ENCODE results near the gene LNPEP. TPM values are rescaled to one million over a fixed set of nuclear protein-coding genes. Genes with fewer than 3 reads are reported as not detected.

LNPEP gene
- total RNA-seq, 1 donor from 2014 or later: 36.3 TPM

- Histone ChIP-seq H3K79me2 (ENCODE audit: insufficient read depth, low read length) (no peaks in the 10 kb centered on the region), H4K20me1 (ENCODE audit: insufficient read depth, low read length) (no peaks in the 10 kb centered on the region), H3K27me3 (ENCODE audit: insufficient read depth, low read length) (no peaks in the 10 kb centered on the region), H3K4me1 (ENCODE audit: insufficient read depth, low read length) (no peaks in the 10 kb centered on the region), H3K36me3 (ENCODE audit: insufficient read depth, low read length) (no peaks in the 10 kb centered on the region), H3K27ac (ENCODE audit: low read depth, low read length) (no peak overlapping the region), H3K9me3 (ENCODE audit: insufficient read depth, low read depth, low read length) (no peaks in the 10 kb centered on the region), H3K4me3 (ENCODE audit: insufficient read depth, low read depth, low read length) (no peak overlapping the region), H2AFZ (ENCODE audit: low read depth, low read length) (no peak overlapping the region), H3K9ac (ENCODE audit: low read length) (no peak overlapping the region), H3K4me2 (ENCODE audit: low read length) (no peak overlapping the region)
- no peak for TF ChIP-seq EZH2 (IDR thresholded peaks at IDR 0.05; ENCODE audit: insufficient read depth, low read length)
- TF ChIP-seq, protein P1, sequence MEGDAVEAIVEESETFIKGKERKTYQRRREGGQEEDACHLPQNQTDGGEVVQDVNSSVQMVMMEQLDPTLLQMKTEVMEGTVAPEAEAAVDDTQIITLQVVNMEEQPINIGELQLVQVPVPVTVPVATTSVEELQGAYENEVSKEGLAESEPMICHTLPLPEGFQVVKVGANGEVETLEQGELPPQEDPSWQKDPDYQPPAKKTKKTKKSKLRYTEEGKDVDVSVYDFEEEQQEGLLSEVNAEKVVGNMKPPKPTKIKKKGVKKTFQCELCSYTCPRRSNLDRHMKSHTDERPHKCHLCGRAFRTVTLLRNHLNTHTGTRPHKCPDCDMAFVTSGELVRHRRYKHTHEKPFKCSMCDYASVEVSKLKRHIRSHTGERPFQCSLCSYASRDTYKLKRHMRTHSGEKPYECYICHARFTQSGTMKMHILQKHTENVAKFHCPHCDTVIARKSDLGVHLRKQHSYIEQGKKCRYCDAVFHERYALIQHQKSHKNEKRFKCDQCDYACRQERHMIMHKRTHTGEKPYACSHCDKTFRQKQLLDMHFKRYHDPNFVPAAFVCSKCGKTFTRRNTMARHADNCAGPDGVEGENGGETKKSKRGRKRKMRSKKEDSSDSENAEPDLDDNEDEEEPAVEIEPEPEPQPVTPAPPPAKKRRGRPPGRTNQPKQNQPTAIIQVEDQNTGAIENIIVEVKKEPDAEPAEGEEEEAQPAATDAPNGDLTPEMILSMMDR (IDR thresholded peaks at IDR 0.05; ENCODE audit: insufficient read depth, low read depth, low read length): no peak
- FAIRE-seq (no peak), DNase-seq (ENCODE audit: low read depth) (no peak)
- H3K27ac Mint-ChIP-seq (ENCODE audit: unreplicated experiment): no peak overlapping the region
- H3K36me3 Mint-ChIP-seq (ENCODE audit: low read depth, unreplicated experiment): peaks cover 2% of the 10 kb centered on the region
- no peaks in the 10 kb centered on the region for H3K27me3 Mint-ChIP-seq (ENCODE audit: low read depth, unreplicated experiment)
- no peaks in the 10 kb centered on the region for H3K9me3 Mint-ChIP-seq (ENCODE audit: unreplicated experiment)
- no peak overlapping the region for H3K4me3 Mint-ChIP-seq (ENCODE audit: unreplicated experiment)
- H3K4me1 Mint-ChIP-seq (ENCODE audit: low read depth, unreplicated experiment): peaks cover 9% of the 10 kb centered on the region
These were observed 16.1 kb upstream of the LNPEP start for GRCh38 chr5:96919754-96920197.

DNA sequence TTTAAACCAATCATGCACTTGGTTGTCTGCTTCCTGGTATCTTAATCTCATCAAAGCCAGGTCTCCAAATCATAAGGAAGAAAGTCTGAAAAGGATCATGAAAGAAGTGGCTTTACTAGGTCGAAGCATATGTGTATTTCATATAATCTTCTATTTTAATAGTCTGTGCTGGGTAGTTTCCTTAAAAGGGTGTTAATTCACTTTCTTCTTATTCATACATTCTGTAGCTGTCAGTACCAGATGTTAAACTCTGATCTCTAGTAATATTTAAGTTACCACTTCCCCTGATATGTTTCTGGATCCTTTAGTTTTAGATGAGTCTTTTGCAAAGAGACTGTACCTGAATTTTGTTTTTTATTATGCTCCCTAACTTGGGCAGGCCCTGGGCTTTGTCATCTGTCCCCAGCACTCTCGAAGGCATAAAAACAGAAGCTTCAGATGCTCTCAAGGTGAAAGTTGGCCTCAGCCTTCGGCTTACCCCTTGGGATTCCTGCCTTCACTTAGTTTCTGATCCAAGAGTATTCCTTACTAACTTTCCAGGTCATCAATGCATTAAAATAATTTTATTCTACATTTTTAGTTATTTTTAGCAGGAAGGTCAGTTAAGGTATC, 15.0 kb upstream of the LNPEP start:
- no peaks in the 10 kb centered on the region for H3K4me1 ChIP-seq (ENCODE audit: insufficient read depth, low read length)
- H3K27ac ChIP-seq (ENCODE audit: low read depth, low read length): no peak overlapping the region
- Mint-ChIP-seq H3K27me3 (ENCODE audit: low read depth, unreplicated experiment) (no peaks in the 10 kb centered on the region), H3K4me3 (ENCODE audit: unreplicated experiment) (no peak overlapping the region), H3K36me3 (ENCODE audit: low read depth, unreplicated experiment) (peaks cover 2% of the 10 kb centered on the region), H3K9me3 (ENCODE audit: unreplicated experiment) (no peaks in the 10 kb centered on the region), H3K27ac (ENCODE audit: unreplicated experiment) (no peak overlapping the region), H3K4me1 (ENCODE audit: low read depth, unreplicated experiment) (peaks cover 9% of the 10 kb centered on the region)
- no peak overlapping the region for H3K4me3 ChIP-seq (ENCODE audit: insufficient read depth, low read depth, low read length)
- TF ChIP-seq, protein P1 (IDR thresholded peaks at IDR 0.05; ENCODE audit: insufficient read depth, low read depth, low read length): no peak
- no peak for TF ChIP-seq EZH2 (IDR thresholded peaks at IDR 0.05; ENCODE audit: insufficient read depth, low read length)
- no peak overlapping the region for H2AFZ ChIP-seq (ENCODE audit: low read depth, low read length)
- DNase-seq (ENCODE audit: low read depth) (no peak), FAIRE-seq (no peak)
- no peaks in the 10 kb centered on the region for H3K27me3 ChIP-seq (ENCODE audit: insufficient read depth, low read length)
- H3K9ac ChIP-seq (ENCODE audit: low read length): no peak overlapping the region
- no peak overlapping the region for H3K4me2 ChIP-seq (ENCODE audit: low read length)
- no peaks in the 10 kb centered on the region for H3K36me3 ChIP-seq (ENCODE audit: insufficient read depth, low read length)
- H4K20me1 ChIP-seq (ENCODE audit: insufficient read depth, low read length): no peaks in the 10 kb centered on the region
- no peaks in the 10 kb centered on the region for H3K79me2 ChIP-seq (ENCODE audit: insufficient read depth, low read length)
- H3K9me3 ChIP-seq (ENCODE audit: insufficient read depth, low read depth, low read length): no peaks in the 10 kb centered on the region

GRCh38 chr5:96922499-96923244, 13.2 kb upstream of the LNPEP start:
- Histone ChIP-seq H3K9ac (ENCODE audit: low read length) (no peak overlapping the region), H3K36me3 (ENCODE audit: insufficient read depth, low read length) (no peaks in the 10 kb centered on the region), H3K79me2 (ENCODE audit: insufficient read depth, low read length) (no peaks in the 10 kb centered on the region), H3K27me3 (ENCODE audit: insufficient read depth, low read length) (no peaks in the 10 kb centered on the region), H3K9me3 (ENCODE audit: insufficient read depth, low read depth, low read length) (no peaks in the 10 kb centered on the region), H3K27ac (ENCODE audit: low read depth, low read length) (no peak overlapping the region), H4K20me1 (ENCODE audit: insufficient read depth, low read length) (no peaks in the 10 kb centered on the region), H3K4me3 (ENCODE audit: insufficient read depth, low read depth, low read length) (no peak overlapping the region), H3K4me1 (ENCODE audit: insufficient read depth, low read length) (no peaks in the 10 kb centered on the region), H3K4me2 (ENCODE audit: low read length) (no peak overlapping the region), H2AFZ (ENCODE audit: low read depth, low read length) (no peak overlapping the region)
- Mint-ChIP-seq H3K4me3 (ENCODE audit: unreplicated experiment) (no peak overlapping the region), H3K36me3 (ENCODE audit: low read depth, unreplicated experiment) (peaks cover 2% of the 10 kb centered on the region), H3K27me3 (ENCODE audit: low read depth, unreplicated experiment) (no peaks in the 10 kb centered on the region), H3K4me1 (ENCODE audit: low read depth, unreplicated experiment) (peaks cover 9% of the 10 kb centered on the region), H3K27ac (ENCODE audit: unreplicated experiment) (no peak overlapping the region), H3K9me3 (ENCODE audit: unreplicated experiment) (no peaks in the 10 kb centered on the region)
- FAIRE-seq (no peak), DNase-seq (ENCODE audit: low read depth) (no peak)
- TF ChIP-seq, protein P1 (IDR thresholded peaks at IDR 0.05; ENCODE audit: insufficient read depth, low read depth, low read length): no peak
- no peak for TF ChIP-seq EZH2 (IDR thresholded peaks at IDR 0.05; ENCODE audit: insufficient read depth, low read length)

Data from astrocyte (in vitro differentiated cells and primary cell).